Endothelial cell of umbilical vein (primary cell): ENCODE results near the gene TBC1D4. TPM values are rescaled to one million over a fixed set of nuclear protein-coding genes. Genes with fewer than 3 reads are reported as not detected.

Experiments
- BruUV-seq: library from RNA; stranded (reverse); fragments of 400-500 nt; replicated peaks from 2 replicates; lab custom pipeline; 2021; lab: Mats Ljungman, UMichigan
- CTCF ChIA-PET: fragments of 300-600, 350-600 bp; sonication (Branson Sonifier 250); formaldehyde crosslinking; loops from one replicate; lab custom pipeline; 2021; ENCODE audit warnings: antibody characterized with exemption, inconsistent platforms; lab: Charles Lee
- POLR2A ChIA-PET: fragments of 300-600, 350-600 bp; sonication (Branson Sonifier 250); formaldehyde crosslinking; loops from one replicate; lab custom pipeline; 2021; ENCODE audit warnings: antibody characterized with exemption, inconsistent platforms; lab: Charles Lee
- DNase-seq: peaks from one replicate; pipeline ENCODE4 v3.0.0-alpha.2; 2011; ENCODE audit warnings: low read depth, low spot score
- FAIRE-seq: peaks from 2 replicates; lab custom pipeline; 2011; peaks lifted over from hg19 to GRCh38; lab: Jason Lieb, UNC
- H2AFZ ChIP-seq: 2 replicates; pipeline ENCODE4 v1.6.0; 2012; ENCODE audit warnings: low read depth, low read length, control low read depth, inconsistent platforms
- H3K27ac ChIP-seq: 2 replicates; pipeline ENCODE4 v1.5.1; 2011; ENCODE audit warnings: low read depth, mild to moderate bottlenecking, control low read depth, low read length, moderate library complexity; ENCODE audit not compliant: insufficient read depth
- H3K27me3 ChIP-seq, 2 experiments: 2 replicates each; pipeline versions ENCODE4 v1.6.0 to v1.6.1; 2011; ENCODE audit warnings: low read length in 2 of 2, mixed read lengths in 1 of 2; ENCODE audit not compliant: control insufficient read depth in 2 of 2, insufficient read depth in 2 of 2
- H3K36me3 ChIP-seq, 2 experiments: 2 replicates in 1 of 2; 3 replicates in 1 of 2; pipeline ENCODE4 v1.5.1; 2011; ENCODE audit warnings: low read length in 2 of 2, mild to moderate bottlenecking in 1 of 2, moderate library complexity in 1 of 2; ENCODE audit not compliant: control insufficient read depth in 2 of 2, insufficient read depth in 2 of 2; ENCODE audit errors: extremely low read depth in 1 of 2
- H3K4me1 ChIP-seq: 3 replicates; pipeline ENCODE4 v1.5.1; 2011; ENCODE audit warnings: mild to moderate bottlenecking, low read length; ENCODE audit not compliant: control insufficient read depth, insufficient read depth; ENCODE audit errors: extremely low read depth
- H3K4me2 ChIP-seq: 2 replicates; pipeline ENCODE4 v1.6.1; 2011; ENCODE audit warnings: low read length, control low read depth, mixed read lengths; ENCODE audit not compliant: insufficient read depth
- H3K4me3 ChIP-seq, 3 experiments: fragments of 200-600 bp in 1 of 3; sonication (generic), shearing (Covaris generic) in 1 of 3; replicated peaks in 1 of 3; 2 replicates each; pipeline ENCODE4 v1.5.1; 2011 to 2016; ENCODE audit warnings: control low read depth in 3 of 3, low read length in 3 of 3, mild to moderate bottlenecking in 2 of 3, inconsistent platforms in 1 of 3, low read depth in 1 of 3, moderate library complexity in 1 of 3; ENCODE audit not compliant: insufficient read depth in 1 of 3
- H3K79me2 ChIP-seq: 2 replicates; pipeline ENCODE4 v1.6.0; 2012; ENCODE audit warnings: low read length, inconsistent platforms; ENCODE audit not compliant: control insufficient read depth, insufficient read depth
- H3K9ac ChIP-seq: replicated peaks from 2 replicates; pipeline ENCODE3; 2011; ENCODE audit warnings: low read length, control low read depth; ENCODE audit not compliant: insufficient read depth; ENCODE audit errors: extremely low read depth
- H3K9me1 ChIP-seq: replicated peaks from 3 replicates; pipeline ENCODE4 v1.6.0; 2011; ENCODE audit warnings: mild to moderate bottlenecking, low read length; ENCODE audit not compliant: control insufficient read depth, insufficient read depth; ENCODE audit errors: extremely low read depth
- H3K9me3 ChIP-seq: replicated peaks from 2 replicates; pipeline ENCODE4 v1.5.1; 2012; ENCODE audit warnings: low read length, inconsistent platforms; ENCODE audit not compliant: control insufficient read depth, insufficient read depth
- H4K20me1 ChIP-seq: replicated peaks from 2 replicates; pipeline ENCODE3; 2011; ENCODE audit warnings: mild to moderate bottlenecking, low read length; ENCODE audit not compliant: control insufficient read depth, insufficient read depth; ENCODE audit errors: extremely low read depth
- EZH2 ChIP-seq: IDR thresholded peaks from 2 replicates; pipeline ENCODE4 v1.6.1; 2012; ENCODE audit warnings: borderline replicate concordance, low read depth, mild to moderate bottlenecking, moderate library complexity, low read length, inconsistent platforms; ENCODE audit not compliant: severe bottlenecking
- FOS ChIP-seq: IDR thresholded peaks from 2 replicates; pipeline ENCODE4 v1.6.1; 2011; ENCODE audit warnings: mild to moderate bottlenecking, low read length, moderate library complexity, borderline replicate concordance; ENCODE audit not compliant: insufficient read depth
- GATA2 ChIP-seq: IDR thresholded peaks from 2 replicates; pipeline ENCODE4 v1.7.0; 2011; ENCODE audit warnings: low read depth, mild to moderate bottlenecking, moderate library complexity, mixed read lengths, low read length; ENCODE audit not compliant: insufficient read length, insufficient read depth
- JUN ChIP-seq: IDR thresholded peaks from 2 replicates; pipeline ENCODE4 v1.6.1; 2011; ENCODE audit warnings: borderline replicate concordance, low read depth; ENCODE audit not compliant: insufficient read length, insufficient read depth
- MYC ChIP-seq: IDR thresholded peaks from one replicate; pipeline ENCODE4 v1.6.1; 2011; ENCODE audit warnings: mild to moderate bottlenecking, low read depth, low read length
- POLR2A ChIP-seq: IDR thresholded peaks from 2 replicates; pipeline ENCODE4 v1.6.1; 2012; ENCODE audit warnings: low read depth, mild to moderate bottlenecking, control low read depth, low read length
- POLR2AphosphoS5 ChIP-seq: IDR thresholded peaks from 2 replicates; pipeline ENCODE4 v1.6.1; 2012; ENCODE audit warnings: low read depth, mild to moderate bottlenecking, control low read depth, low read length, moderate library complexity; ENCODE audit not compliant: insufficient read depth
- dilution Hi-C: fragments of 300-500 bp; cut with MboI; formaldehyde crosslinking; loops from one replicate; pipeline ENCODE4 v1.15.0; 2019; ENCODE audit warnings: low sequenced_read_pairs; ENCODE audit not compliant: extremely low pct_ligation_motif_present
- intact Hi-C: fragments of 100-400 bp; cut with micrococcal nuclease; formaldehyde crosslinking; loops from one replicate; pipeline ENCODE4 v1.10.0; 2022
- polyA plus RNA-seq, 4 experiments: library from polyadenylated mRNA; depleted of rRNA in 3 of 4; stranded (reverse) in 3 of 4; unstranded in 1 of 4; fragments of >200 nt; gene quantifications; 2 replicates each; pipeline versions ENCODE4 v1.2.1 to v1.2.3, GENCODE V29; 2011 to 2012; ENCODE audit warnings: missing spikeins in 1 of 4
- total RNA-seq: library from RNA; stranded (reverse); gene quantifications from 2 replicates; pipeline ENCODE4 v1.2.3, GENCODE V29; 2021
- TF ChIP-seq, protein P1 (sequence below), 2 donors: IDR thresholded peaks; 1 replicate in 1 of 2; 2 replicates in 1 of 2; pipeline ENCODE4 v1.5.1; 2011; ENCODE audit warnings: low read length in 2 of 2, mild to moderate bottlenecking in 2 of 2, moderate library complexity in 2 of 2, control low read depth in 1 of 2, inconsistent platforms in 1 of 2, low read depth in 1 of 2; ENCODE audit not compliant: insufficient read depth in 1 of 2; ENCODE audit errors: extremely low read depth in 1 of 2
- TF ChIP-seq, protein P2 (sequence below): IDR thresholded peaks from 2 replicates; pipeline ENCODE4 v1.6.1; 2011; ENCODE audit not compliant: insufficient read depth, insufficient read length

The TBC1D4 gene
- total and polyA plus RNA-seq, 2 donors (not counting 3 experiments of a cell fraction or from before 2014, with no cell fraction given): 58.3 to 81.0 TPM

DNA sequence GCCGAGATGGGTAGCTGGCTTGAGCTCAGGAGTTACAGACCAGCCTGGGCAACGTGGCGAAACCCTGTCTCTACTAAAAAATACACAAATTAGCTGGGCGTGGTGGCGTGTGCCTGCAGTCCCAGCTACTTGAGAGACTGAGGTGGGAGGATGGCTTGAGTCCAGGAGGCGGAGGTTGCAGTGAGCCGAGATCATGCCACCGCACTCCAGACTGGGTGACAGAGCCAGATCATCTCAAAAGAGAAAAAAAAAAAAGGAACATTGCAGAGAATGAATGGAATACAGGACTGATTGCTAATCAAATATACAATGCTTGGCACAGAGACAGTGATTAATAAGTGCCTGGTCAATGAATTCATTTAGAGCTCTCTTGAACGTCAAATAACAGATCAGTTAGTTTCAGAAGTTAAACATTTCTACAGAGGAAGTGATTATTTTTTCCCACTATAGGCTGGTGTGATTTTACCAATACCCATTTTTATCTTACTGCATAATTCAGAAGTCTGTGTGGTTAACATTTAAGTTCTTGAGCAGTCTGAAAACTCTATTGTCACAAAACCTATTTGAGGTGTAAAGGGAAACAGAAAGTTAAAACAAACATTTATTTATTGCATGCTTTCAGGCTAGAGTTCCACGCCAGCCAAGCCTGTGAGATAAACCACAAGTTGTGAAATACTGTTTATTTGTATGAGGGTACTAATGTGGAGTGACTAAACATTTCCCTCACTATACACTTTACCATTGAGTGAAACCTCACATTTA, 7.7 kb upstream of the TBC1D4 start:
- no TSS peak for BruUV-seq
- CTCF ChIA-PET: interaction anchor here (1.0 to 1.3 kb wide), 2 partner anchors 10 to 22 kb away, joined by 3 read pairs; no protein-coding TSS in a partner anchor

More for the DNA sequence above, 7.7 kb upstream of the TBC1D4 start:
- Histone ChIP-seq H3K36me3 (no peaks in the 10 kb centered on the region), H2AFZ (no peak overlapping the region), H3K4me2 (no peak overlapping the region), H3K27ac (no peak overlapping the region), H3K9me1 (no peaks in the 10 kb centered on the region), H3K27me3 (peaks cover 3 to 5% of the 10 kb centered on the region in 2 experiments), H3K4me3 (no peak overlapping the region), H3K79me2 (no peaks in the 10 kb centered on the region), H4K20me1 (no peaks in the 10 kb centered on the region), H3K9ac (no peak overlapping the region), H3K4me1 (no peaks in the 10 kb centered on the region), H3K9me3 (no peaks in the 10 kb centered on the region)
- DNase-seq (no peak), FAIRE-seq (no peak)
- intact Hi-C loops: loop anchor here (10.0 kb wide), 1 partner anchor 185 kb away; no protein-coding TSS in a partner anchor
- POLR2A ChIA-PET: no interaction called here
- TF ChIP-seq, protein P1, sequence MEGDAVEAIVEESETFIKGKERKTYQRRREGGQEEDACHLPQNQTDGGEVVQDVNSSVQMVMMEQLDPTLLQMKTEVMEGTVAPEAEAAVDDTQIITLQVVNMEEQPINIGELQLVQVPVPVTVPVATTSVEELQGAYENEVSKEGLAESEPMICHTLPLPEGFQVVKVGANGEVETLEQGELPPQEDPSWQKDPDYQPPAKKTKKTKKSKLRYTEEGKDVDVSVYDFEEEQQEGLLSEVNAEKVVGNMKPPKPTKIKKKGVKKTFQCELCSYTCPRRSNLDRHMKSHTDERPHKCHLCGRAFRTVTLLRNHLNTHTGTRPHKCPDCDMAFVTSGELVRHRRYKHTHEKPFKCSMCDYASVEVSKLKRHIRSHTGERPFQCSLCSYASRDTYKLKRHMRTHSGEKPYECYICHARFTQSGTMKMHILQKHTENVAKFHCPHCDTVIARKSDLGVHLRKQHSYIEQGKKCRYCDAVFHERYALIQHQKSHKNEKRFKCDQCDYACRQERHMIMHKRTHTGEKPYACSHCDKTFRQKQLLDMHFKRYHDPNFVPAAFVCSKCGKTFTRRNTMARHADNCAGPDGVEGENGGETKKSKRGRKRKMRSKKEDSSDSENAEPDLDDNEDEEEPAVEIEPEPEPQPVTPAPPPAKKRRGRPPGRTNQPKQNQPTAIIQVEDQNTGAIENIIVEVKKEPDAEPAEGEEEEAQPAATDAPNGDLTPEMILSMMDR (IDR thresholded peaks at IDR 0.05; ENCODE audit: extremely low read depth in 1 of 2, insufficient read depth in 1 of 2, low read depth in 1 of 2, low read length in 2 of 2): no peak
- TF ChIP-seq, protein P2, sequence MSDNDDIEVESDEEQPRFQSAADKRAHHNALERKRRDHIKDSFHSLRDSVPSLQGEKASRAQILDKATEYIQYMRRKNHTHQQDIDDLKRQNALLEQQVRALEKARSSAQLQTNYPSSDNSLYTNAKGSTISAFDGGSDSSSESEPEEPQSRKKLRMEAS: no peak
- TF ChIP-seq POLR2AphosphoS5 (no peak), EZH2 (no peak), GATA2 (no peak), FOS (no peak), JUN (no peak), POLR2A (no peak), MYC (no peak)
- dilution Hi-C loops: no loop called here
